Right lobe of liver (tissue), 6 donors: ENCODE measurements around the gene FBXO2. TPM values are rescaled to one million over a fixed set of nuclear protein-coding genes. Genes with fewer than 3 reads are reported as not detected.

Experiments
- ATAC-seq, 4 donors: fragments of 200-7000 bp; cut with Tn5 transposase; one replicate each; pipeline ENCODE4 v1.9.1; 2020; ENCODE audit warnings: mild to moderate bottlenecking in 4 of 4, moderate library complexity in 4 of 4
- DNase-seq, 3 donors: peaks; one replicate each; pipeline ENCODE4 v3.0.0-alpha.2; 2020
- H3K27ac ChIP-seq, 3 donors: fragments of 200-600 bp; one replicate each; pipeline ENCODE4 v1.8.0; 2022
- H3K27me3 ChIP-seq, 2 donors: fragments of 200-600 bp; one replicate each; pipeline ENCODE4 v1.8.0; 2022
- H3K36me3 ChIP-seq, 4 donors: fragments of 200-600 bp; sonication (generic) in 1 of 4; one replicate each; pipeline versions ENCODE4 v1.5.1 to v1.8.0; 2017 to 2022; ENCODE audit warnings: control low read depth in 1 of 4
- H3K4me1 ChIP-seq, 4 donors: fragments of 200-600 bp; sonication (generic) in 1 of 4; one replicate each; pipeline versions ENCODE4 v1.5.1 to v1.8.0; 2017 to 2022; ENCODE audit warnings: control low read depth in 1 of 4
- H3K4me3 ChIP-seq, 3 donors: fragments of 200-600 bp; one replicate each; pipeline ENCODE4 v1.8.0; 2022
- H3K9me3 ChIP-seq, 4 donors: fragments of 200-600 bp; sonication (generic) in 1 of 4; one replicate each; pipeline versions ENCODE4 v1.5.1 to v1.8.0; 2017 to 2022; ENCODE audit warnings: control low read depth in 1 of 4
- POLR2A ChIP-seq: fragments of 450-650 bp; IDR thresholded peaks from one replicate; pipeline ENCODE4 v1.6.1; 2017; ENCODE audit warnings: antibody characterized with exemption, mild to moderate bottlenecking
- WGBS: methylation state at CpG from one replicate; pipeline ENCODE4 v1.1.6; 2018; ENCODE audit warnings: low coverage, low lambda C conversion rate; ENCODE audit not compliant: insufficient coverage; ENCODE audit errors: missing lambda C conversion rate; 5-methylcytosine and 5-hydroxymethylcytosine counted together
- intact Hi-C, 2 donors: fragments of 100-400 bp; cut with DNase I; formaldehyde crosslinking; loops; one replicate each; pipeline versions ENCODE4 v1.11.2 to v1.14.1; 2022
- total RNA-seq, 6 experiments: library from RNA; depleted of rRNA in 2 of 6; stranded (reverse); fragments of >200 nt in 2 of 6; fragmentation: NEBNext Ultra II Directional in 3 of 6; extraction: Animal tissue kit (Norgen Biotek cat#: 25700) in 3 of 6; gene quantifications; one replicate each; pipeline versions ENCODE4 v1.1.0 to v1.2.4, GENCODE V29; 2016 to 2023
- TF ChIP-seq, protein P1 (sequence below), 4 donors: fragments of 200-600 bp in 3 of 4; fragments of 450-650 bp in 1 of 4; IDR thresholded peaks; one replicate each; pipeline versions ENCODE4 v1.5.1 to v1.8.0; 2016 to 2022; ENCODE audit warnings: antibody characterized with exemption in 4 of 4, mild to moderate bottlenecking in 2 of 4
- donor health status: DM: no; HTN: yes; CAD: no.
- donor health status: DM: no; HTN: no; CAD: no.
- donor health status: DM: no; HTN: no; CAD: no.
- donor health status: DM: no; HTN: yes; CAD: no.
- donor health status: DM: no; HTN: yes; CAD: no.

FBXO2 gene
- total RNA-seq, 6 experiments from 2014 or later: 6.6 to 23.7 (median 16.0) TPM

DNA sequence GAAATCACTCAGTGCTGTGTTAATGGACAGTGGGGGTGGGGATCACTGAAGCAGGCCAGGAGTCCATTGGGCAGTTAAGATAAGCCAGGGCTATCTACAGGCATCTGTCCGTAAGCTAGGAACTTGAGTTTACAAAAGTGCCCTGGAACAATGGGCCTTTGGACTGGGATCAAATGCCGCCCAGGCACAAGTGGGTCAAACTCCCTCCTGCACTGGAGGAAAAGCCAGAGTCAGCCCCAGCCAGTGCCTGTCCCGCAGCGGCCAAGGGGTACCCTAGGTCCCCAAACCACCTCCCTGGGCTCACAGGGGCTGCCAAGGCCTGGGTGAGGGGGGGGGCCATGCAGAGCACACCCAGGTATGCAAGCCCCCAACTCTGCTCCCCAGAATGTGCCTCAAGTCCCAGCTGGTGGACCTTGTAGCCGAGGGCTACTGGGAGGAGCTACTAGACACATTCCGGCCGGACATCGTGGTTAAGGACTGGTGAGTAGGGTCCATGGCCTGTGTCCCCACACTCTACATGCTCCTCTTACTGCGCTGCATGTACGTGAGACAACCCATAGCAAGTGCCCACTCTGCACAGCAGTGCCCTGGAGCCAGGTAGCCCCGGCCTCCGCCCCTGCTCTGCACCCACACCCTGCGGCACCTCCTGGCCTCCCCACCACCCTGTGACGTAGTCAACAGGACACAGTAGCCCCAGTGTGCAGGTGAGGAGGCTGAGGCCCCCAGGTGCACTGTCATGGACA lies 17.5 kb upstream of the FBXO2 start:
- H3K4me3 ChIP-seq: peak overlapping the region in 1 of 3 donors; percentile 13
- ATAC-seq (peak; percentile 75 to 88 (median 82)), DNase-seq (peak; percentile 74 to 95 (median 88))
- peak overlapping the region in 2 of 3 donors; percentile 58 to 89 for H3K27ac ChIP-seq
- H3K9me3 ChIP-seq: no peaks in the 10 kb centered on the region
- no CpG with 5 or more reads among the region's 14 CpGs for WGBS
- peaks cover 0 to 46% (median 12%) of the 10 kb centered on the region in 4 donors for H3K4me1 ChIP-seq
- peaks cover 0 to 12% (median 4%) of the 10 kb centered on the region in 4 donors for H3K36me3 ChIP-seq
- no peaks in the 10 kb centered on the region for H3K27me3 ChIP-seq
- no peak for TF ChIP-seq POLR2A
- TF ChIP-seq, protein P1, sequence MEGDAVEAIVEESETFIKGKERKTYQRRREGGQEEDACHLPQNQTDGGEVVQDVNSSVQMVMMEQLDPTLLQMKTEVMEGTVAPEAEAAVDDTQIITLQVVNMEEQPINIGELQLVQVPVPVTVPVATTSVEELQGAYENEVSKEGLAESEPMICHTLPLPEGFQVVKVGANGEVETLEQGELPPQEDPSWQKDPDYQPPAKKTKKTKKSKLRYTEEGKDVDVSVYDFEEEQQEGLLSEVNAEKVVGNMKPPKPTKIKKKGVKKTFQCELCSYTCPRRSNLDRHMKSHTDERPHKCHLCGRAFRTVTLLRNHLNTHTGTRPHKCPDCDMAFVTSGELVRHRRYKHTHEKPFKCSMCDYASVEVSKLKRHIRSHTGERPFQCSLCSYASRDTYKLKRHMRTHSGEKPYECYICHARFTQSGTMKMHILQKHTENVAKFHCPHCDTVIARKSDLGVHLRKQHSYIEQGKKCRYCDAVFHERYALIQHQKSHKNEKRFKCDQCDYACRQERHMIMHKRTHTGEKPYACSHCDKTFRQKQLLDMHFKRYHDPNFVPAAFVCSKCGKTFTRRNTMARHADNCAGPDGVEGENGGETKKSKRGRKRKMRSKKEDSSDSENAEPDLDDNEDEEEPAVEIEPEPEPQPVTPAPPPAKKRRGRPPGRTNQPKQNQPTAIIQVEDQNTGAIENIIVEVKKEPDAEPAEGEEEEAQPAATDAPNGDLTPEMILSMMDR (IDR thresholded peaks at IDR 0.05): no peak
- intact Hi-C loops: no loop called here

DNA sequence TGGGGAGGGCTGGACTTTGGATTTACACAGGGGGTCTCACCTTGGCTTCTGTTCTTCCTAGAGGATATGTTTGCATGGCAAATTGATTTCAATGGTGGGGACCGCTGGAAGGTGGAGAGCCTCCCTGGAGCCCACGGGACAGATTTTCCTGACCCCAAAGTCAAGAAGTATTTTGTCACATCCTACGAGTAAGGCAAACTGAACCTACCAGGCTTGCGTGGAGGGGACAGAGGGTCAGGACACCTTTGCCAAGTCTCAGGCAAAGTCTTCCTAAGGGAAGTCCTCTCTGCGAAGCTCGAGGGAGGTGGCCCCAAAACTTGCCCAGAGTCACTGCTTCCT lies 16.9 kb upstream of the FBXO2 start:
- peak overlapping the region in 1 of 3 donors; percentile 13 for H3K4me3 ChIP-seq
- H3K27me3 ChIP-seq: no peaks in the 10 kb centered on the region
- no peaks in the 10 kb centered on the region for H3K9me3 ChIP-seq
- 0% methylated on average over 1 of the region's 6 CpGs for WGBS
- intact Hi-C loops: no loop called here
- ATAC-seq: no peak
- H3K27ac ChIP-seq: peak overlapping the region; percentile 33 to 89 (median 47)
- TF ChIP-seq, protein P1 (IDR thresholded peaks at IDR 0.05): no peak
- peaks cover 0 to 12% (median 4%) of the 10 kb centered on the region in 4 donors for H3K36me3 ChIP-seq
- DNase-seq: no peak
- peaks cover 0 to 42% (median 9%) of the 10 kb centered on the region in 4 donors for H3K4me1 ChIP-seq

DNA sequence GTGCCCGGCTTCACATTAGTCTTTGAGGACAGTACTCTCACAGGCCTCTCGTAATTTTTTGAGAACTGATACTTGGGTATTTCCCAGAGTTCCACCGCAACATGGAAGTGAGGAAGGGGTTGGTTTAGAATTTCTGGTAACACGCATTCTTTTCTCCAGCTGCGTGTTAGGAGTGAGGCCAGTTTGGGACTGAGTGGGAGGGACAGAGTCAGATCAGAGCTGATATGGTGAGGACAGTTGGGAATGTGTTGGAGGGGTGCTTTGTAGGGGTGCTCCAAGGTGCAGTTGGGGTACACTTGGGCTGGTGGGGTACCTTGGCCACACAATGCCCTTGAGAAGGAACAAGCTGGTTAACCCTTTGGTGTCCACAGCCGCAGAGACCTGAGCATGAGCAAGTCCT lies 16.5 kb upstream of the FBXO2 start:
- Histone ChIP-seq H3K27ac (peak overlapping the region; percentile 33 to 89 (median 47)), H3K9me3 (no peaks in the 10 kb centered on the region), H3K27me3 (no peaks in the 10 kb centered on the region), H3K4me3 (no peak overlapping the region), H3K4me1 (peaks cover 0 to 37% (median 7%) of the 10 kb centered on the region in 4 donors), H3K36me3 (peaks cover 0 to 12% (median 4%) of the 10 kb centered on the region in 4 donors)
- TF ChIP-seq POLR2A: no peak
- TF ChIP-seq, protein P1 (IDR thresholded peaks at IDR 0.05): no peak
- ATAC-seq (no peak), DNase-seq (no peak)
- WGBS: 60% methylated on average over 5 of the region's 6 CpGs
- intact Hi-C loops: no loop called here

DNA sequence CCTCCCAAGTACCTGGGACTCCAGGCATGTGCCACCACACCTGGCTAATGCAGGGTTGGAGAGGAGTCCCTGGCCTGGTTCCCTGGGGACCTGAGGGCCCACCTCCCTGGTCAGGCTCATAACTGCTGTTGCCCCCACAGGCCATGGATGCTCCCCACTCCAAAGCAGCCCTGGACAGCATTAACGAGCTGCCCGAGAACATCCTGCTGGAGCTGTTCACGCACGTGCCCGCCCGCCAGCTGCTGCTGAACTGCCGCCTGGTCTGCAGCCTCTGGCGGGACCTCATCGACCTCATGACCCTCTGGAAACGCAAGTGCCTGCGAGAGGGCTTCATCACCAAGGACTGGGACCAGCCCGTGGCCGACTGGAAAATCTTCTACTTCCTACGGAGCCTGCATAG lies 14.3 kb upstream of the FBXO2 start:
- peaks cover 0 to 28% (median 7%) of the 10 kb centered on the region in 4 donors for H3K4me1 ChIP-seq
- ATAC-seq (no peak), DNase-seq (no peak)
- no peaks in the 10 kb centered on the region for H3K9me3 ChIP-seq
- WGBS: 80% methylated on average over 1 of the region's 14 CpGs
- H3K36me3 ChIP-seq: peaks cover 0 to 4% (median 0%) of the 10 kb centered on the region in 4 donors
- H3K27me3 ChIP-seq: no peaks in the 10 kb centered on the region
- TF ChIP-seq POLR2A: no peak
- TF ChIP-seq, protein P1 (IDR thresholded peaks at IDR 0.05): no peak
- intact Hi-C loops: no loop called here
- no peak overlapping the region for H3K27ac ChIP-seq
- no peak overlapping the region for H3K4me3 ChIP-seq
